Mesenchymal stem cell (in vitro differentiated cells and primary cell): ENCODE data around the gene SMARCAL1.

Experiments
- DNase-seq: peaks from one replicate; pipeline ENCODE4 v3.0.0-alpha.2; 2013
- H2AFZ ChIP-seq: one replicate; pipeline ENCODE4 v1.6.1; 2013; ENCODE audit warnings: low read depth, mild to moderate bottlenecking, control low read depth, inconsistent platforms, low read length, moderate library complexity
- H2AK5ac ChIP-seq: 2 replicates; pipeline ENCODE4 v1.6.1; 2013; ENCODE audit warnings: low read length, moderate library complexity, mild to moderate bottlenecking, inconsistent platforms; ENCODE audit not compliant: severe bottlenecking
- H2BK120ac ChIP-seq: one replicate; pipeline ENCODE4 v1.6.1; 2013; ENCODE audit warnings: low read depth, mild to moderate bottlenecking, inconsistent platforms, low read length, moderate library complexity
- H2BK12ac ChIP-seq, 2 experiments: one replicate each; pipeline ENCODE4 v1.6.1; 2013; ENCODE audit warnings: inconsistent platforms in 2 of 2, low read length in 2 of 2, mild to moderate bottlenecking in 2 of 2, moderate library complexity in 2 of 2, control low read depth in 1 of 2
- H2BK15ac ChIP-seq: one replicate; pipeline ENCODE4 v1.6.1; 2013; ENCODE audit warnings: mild to moderate bottlenecking, low read depth, inconsistent platforms; ENCODE audit not compliant: poor library complexity, severe bottlenecking
- H2BK5ac ChIP-seq: 2 replicates; pipeline ENCODE4 v1.6.1; 2013; ENCODE audit warnings: low read depth, mild to moderate bottlenecking, low read length, control low read depth, inconsistent platforms; ENCODE audit not compliant: poor library complexity, severe bottlenecking
- H3K14ac ChIP-seq, 2 experiments: one replicate each; pipeline ENCODE4 v1.6.1; 2013; ENCODE audit warnings: inconsistent platforms in 2 of 2, low read length in 2 of 2, control low read depth in 1 of 2, mild to moderate bottlenecking in 1 of 2, moderate library complexity in 1 of 2
- H3K18ac ChIP-seq, 2 experiments: one replicate each; pipeline ENCODE4 v1.6.1; 2013; ENCODE audit warnings: inconsistent platforms in 2 of 2, low read length in 2 of 2, control low read depth in 1 of 2, low read depth in 1 of 2, mild to moderate bottlenecking in 1 of 2
- H3K23ac ChIP-seq, 2 experiments: one replicate each; pipeline ENCODE4 v1.6.1; 2013; ENCODE audit warnings: inconsistent platforms in 2 of 2, low read length in 2 of 2, mild to moderate bottlenecking in 2 of 2, moderate library complexity in 2 of 2, control low read depth in 1 of 2
- H3K27ac ChIP-seq: 2 replicates; pipeline ENCODE4 v1.5.1; 2013; ENCODE audit warnings: mild to moderate bottlenecking, moderate library complexity, low read length, control low read depth, inconsistent platforms; ENCODE audit not compliant: poor library complexity, severe bottlenecking
- H3K27me3 ChIP-seq, 2 experiments: 2 replicates each; pipeline versions ENCODE4 v1.6.1 to v1.7.0; 2013; ENCODE audit warnings: low read length in 2 of 2, mild to moderate bottlenecking in 2 of 2, moderate library complexity in 2 of 2, control low read depth in 1 of 2, inconsistent platforms in 1 of 2; ENCODE audit not compliant: control insufficient read depth in 1 of 2, insufficient read depth in 1 of 2
- H3K36me3 ChIP-seq, 2 experiments: 2 replicates each; pipeline versions ENCODE4 v1.6.1 to v1.7.0; 2013; ENCODE audit warnings: low read length in 2 of 2, control low read depth in 1 of 2, inconsistent platforms in 1 of 2, low read depth in 1 of 2, mild to moderate bottlenecking in 1 of 2; ENCODE audit not compliant: insufficient read depth in 2 of 2, control insufficient read depth in 1 of 2
- H3K4ac ChIP-seq, 2 experiments: one replicate each; pipeline ENCODE4 v1.6.1; 2013; ENCODE audit warnings: inconsistent platforms in 2 of 2, low read length in 2 of 2, mild to moderate bottlenecking in 2 of 2, moderate library complexity in 2 of 2, control low read depth in 1 of 2, low read depth in 1 of 2
- H3K4me1 ChIP-seq: 2 replicates; pipeline ENCODE4 v1.6.1; 2013; ENCODE audit warnings: low read depth, low read length, control low read depth; ENCODE audit not compliant: control insufficient read depth, insufficient read depth
- H3K4me2 ChIP-seq: 2 replicates; pipeline ENCODE4 v1.6.1; 2013; ENCODE audit warnings: low read length, mild to moderate bottlenecking, inconsistent platforms; ENCODE audit not compliant: poor library complexity, severe bottlenecking
- H3K4me3 ChIP-seq, 2 experiments: 2 replicates each; pipeline versions ENCODE4 v1.5.1 to v1.7.0; 2013; ENCODE audit warnings: low read length in 2 of 2, mild to moderate bottlenecking in 2 of 2, control low read depth in 1 of 2, low read depth in 1 of 2; ENCODE audit not compliant: insufficient read depth in 1 of 2
- H3K79me1 ChIP-seq: replicated peaks from 2 replicates; pipeline ENCODE4 v1.6.1; 2013; ENCODE audit warnings: mild to moderate bottlenecking, control low read depth, low read length, inconsistent platforms; ENCODE audit not compliant: poor library complexity, severe bottlenecking
- H3K9ac ChIP-seq: 2 replicates; pipeline ENCODE4 v1.7.0; 2013; ENCODE audit warnings: mild to moderate bottlenecking, low read length, moderate library complexity
- H3K9me3 ChIP-seq: 2 replicates; pipeline ENCODE4 v1.7.0; 2013; ENCODE audit warnings: mild to moderate bottlenecking, low read length; ENCODE audit not compliant: control insufficient read depth
- H4K8ac ChIP-seq: one replicate; pipeline ENCODE4 v1.6.1; 2013; ENCODE audit warnings: inconsistent platforms, mild to moderate bottlenecking, low read length, moderate library complexity
- H4K91ac ChIP-seq: one replicate; pipeline ENCODE4 v1.6.1; 2013; ENCODE audit warnings: mild to moderate bottlenecking, low read length, inconsistent platforms
- WGBS: methylation state at CpG from one replicate; pipeline ENCODE4 v1.1.7; 2013; ENCODE audit warnings: mixed read lengths; 5-methylcytosine and 5-hydroxymethylcytosine counted together

The SMARCAL1 gene

DNA sequence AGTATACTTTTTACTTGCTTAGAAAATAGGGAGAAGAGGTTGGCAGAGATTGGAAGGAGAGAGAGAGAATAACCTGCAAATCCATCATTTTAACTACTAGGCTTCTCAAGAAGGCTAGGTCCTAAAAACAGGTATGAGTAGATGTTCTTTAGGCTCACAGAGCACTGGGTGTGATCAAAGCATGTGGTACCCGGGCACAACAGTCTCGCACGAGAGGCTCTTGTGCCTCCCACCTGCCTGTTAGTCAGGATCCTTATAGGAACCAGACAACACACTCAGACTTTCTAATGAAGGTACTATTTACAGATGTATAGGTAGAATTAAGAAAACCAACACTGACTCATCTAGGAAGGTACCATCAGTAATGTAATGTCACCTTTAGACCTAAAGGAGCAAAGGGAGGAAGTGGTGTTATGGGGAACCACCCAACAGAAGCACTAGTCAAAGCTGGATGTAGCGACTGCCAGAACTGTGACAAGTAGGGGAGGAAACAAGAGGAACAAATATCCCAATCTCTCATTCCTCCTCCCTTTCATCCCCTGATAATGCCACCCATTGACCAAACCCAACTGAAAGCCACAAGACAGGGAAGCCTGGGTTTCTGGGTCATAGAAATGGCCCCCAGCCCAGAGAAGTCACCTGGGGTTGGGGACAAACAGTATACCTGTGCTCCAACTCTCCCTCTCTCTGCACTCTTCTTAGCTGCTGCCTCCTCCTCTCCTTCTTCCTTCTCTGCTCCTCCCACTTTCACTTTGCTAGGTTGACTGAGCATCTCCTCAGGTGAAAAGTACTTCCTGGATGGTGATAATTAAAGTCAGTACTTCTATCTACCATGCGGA lies 24.0 kb upstream of the SMARCAL1 start:
- Histone ChIP-seq H3K36me3 (no peaks in the 10 kb centered on the region), H2AK5ac (no peak overlapping the region), H2BK5ac (no peak overlapping the region), H2BK12ac (no peak overlapping the region), H3K4ac (no peak overlapping the region), H3K18ac (no peak overlapping the region), H2BK120ac (no peak overlapping the region), H3K23ac (no peak overlapping the region), H3K9me3 (peaks cover 7% of the 10 kb centered on the region), H3K14ac (no peak overlapping the region), H4K8ac (no peak overlapping the region), H3K27ac (no peak overlapping the region), H3K27me3 (peaks cover 0 to 8% of the 10 kb centered on the region in 2 experiments), H3K4me1 (no peaks in the 10 kb centered on the region), H2AFZ (no peak overlapping the region), H4K91ac (no peak overlapping the region), H2BK15ac (no peak overlapping the region), H3K9ac (no peak overlapping the region), H3K4me2 (no peak overlapping the region), H3K4me3 (no peak overlapping the region), H3K79me1 (no peaks in the 10 kb centered on the region)
- no peak for DNase-seq
- 96% methylated on average over 4 of the region's 5 CpGs for WGBS

DNA sequence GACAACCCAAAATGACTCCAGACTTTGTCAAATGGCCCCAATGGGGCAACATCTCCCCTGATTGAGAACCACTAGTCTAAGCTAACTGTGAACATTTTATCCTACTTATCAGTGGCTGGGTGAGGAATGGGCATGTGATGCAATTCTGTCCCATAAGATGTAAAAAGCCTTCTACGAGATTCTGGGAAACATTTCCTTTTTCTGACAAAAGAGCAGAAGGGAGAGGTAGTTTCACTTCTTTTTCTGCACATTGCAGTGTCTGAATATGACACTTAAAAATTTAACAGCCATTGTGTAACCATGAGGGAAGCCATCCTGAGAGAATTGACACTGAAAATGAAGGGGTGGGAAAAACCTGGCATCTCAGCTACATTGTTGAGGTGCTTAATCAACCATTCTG lies 22.7 kb upstream of the SMARCAL1 start:
- no peak overlapping the region for H3K14ac ChIP-seq
- H2BK15ac ChIP-seq: no peak overlapping the region
- H3K36me3 ChIP-seq: no peaks in the 10 kb centered on the region
- H3K4ac ChIP-seq: no peak overlapping the region
- WGBS: 100% methylated on average over 1 of the region's 1 CpG
- no peak overlapping the region for H3K9ac ChIP-seq
- H3K27me3 ChIP-seq: peaks cover 0 to 8% of the 10 kb centered on the region in 2 experiments
- no peak overlapping the region for H3K23ac ChIP-seq
- H2AFZ ChIP-seq: no peak overlapping the region
- H2AK5ac ChIP-seq: no peak overlapping the region
- no peak overlapping the region for H2BK120ac ChIP-seq
- H2BK5ac ChIP-seq: no peak overlapping the region
- no peaks in the 10 kb centered on the region for H3K4me1 ChIP-seq
- no peak overlapping the region for H3K4me2 ChIP-seq
- no peak overlapping the region for H3K18ac ChIP-seq
- H3K79me1 ChIP-seq: no peaks in the 10 kb centered on the region
- peak; percentile 40 for DNase-seq
- H4K8ac ChIP-seq: no peak overlapping the region
- H3K9me3 ChIP-seq: peaks cover 7% of the 10 kb centered on the region
- no peak overlapping the region for H2BK12ac ChIP-seq
- no peak overlapping the region for H3K27ac ChIP-seq
- H4K91ac ChIP-seq: no peak overlapping the region
- no peak overlapping the region for H3K4me3 ChIP-seq

DNA sequence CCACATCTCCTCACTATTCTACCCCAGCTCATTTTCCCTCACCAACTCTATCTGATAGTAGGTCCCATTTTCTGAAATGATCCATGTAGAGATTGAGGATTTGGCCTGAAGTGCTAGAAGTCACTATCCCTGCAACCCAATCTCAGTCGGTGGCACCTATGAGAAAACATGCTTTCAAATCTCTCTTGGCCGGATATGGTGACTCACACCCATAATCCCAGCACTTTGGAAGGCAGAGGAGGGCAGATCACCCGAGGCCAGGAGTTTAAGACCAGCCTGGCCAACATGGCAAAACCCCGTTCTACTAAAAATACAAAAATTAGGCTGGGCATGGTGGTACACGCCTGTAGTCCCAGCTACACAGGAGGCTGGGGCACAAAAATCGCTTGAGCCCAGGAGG lies 20.9 kb upstream of the SMARCAL1 start:
- Histone ChIP-seq H3K23ac (no peak overlapping the region), H3K14ac (no peak overlapping the region), H4K91ac (no peak overlapping the region), H3K27ac (no peak overlapping the region), H2AK5ac (no peak overlapping the region), H3K4me3 (no peak overlapping the region), H2BK12ac (no peak overlapping the region), H2BK15ac (no peak overlapping the region), H3K9ac (no peak overlapping the region), H2BK5ac (no peak overlapping the region), H4K8ac (no peak overlapping the region), H3K9me3 (peaks cover 7% of the 10 kb centered on the region), H3K4ac (no peak overlapping the region), H2AFZ (no peak overlapping the region), H2BK120ac (no peak overlapping the region), H3K4me2 (no peak overlapping the region), H3K18ac (no peak overlapping the region), H3K4me1 (no peaks in the 10 kb centered on the region), H3K36me3 (no peaks in the 10 kb centered on the region), H3K79me1 (no peaks in the 10 kb centered on the region), H3K27me3 (peaks cover 0 to 8% of the 10 kb centered on the region in 2 experiments)
- WGBS: 66% methylated on average over 6 of the region's 6 CpGs
- peak; percentile 51 for DNase-seq

DNA sequence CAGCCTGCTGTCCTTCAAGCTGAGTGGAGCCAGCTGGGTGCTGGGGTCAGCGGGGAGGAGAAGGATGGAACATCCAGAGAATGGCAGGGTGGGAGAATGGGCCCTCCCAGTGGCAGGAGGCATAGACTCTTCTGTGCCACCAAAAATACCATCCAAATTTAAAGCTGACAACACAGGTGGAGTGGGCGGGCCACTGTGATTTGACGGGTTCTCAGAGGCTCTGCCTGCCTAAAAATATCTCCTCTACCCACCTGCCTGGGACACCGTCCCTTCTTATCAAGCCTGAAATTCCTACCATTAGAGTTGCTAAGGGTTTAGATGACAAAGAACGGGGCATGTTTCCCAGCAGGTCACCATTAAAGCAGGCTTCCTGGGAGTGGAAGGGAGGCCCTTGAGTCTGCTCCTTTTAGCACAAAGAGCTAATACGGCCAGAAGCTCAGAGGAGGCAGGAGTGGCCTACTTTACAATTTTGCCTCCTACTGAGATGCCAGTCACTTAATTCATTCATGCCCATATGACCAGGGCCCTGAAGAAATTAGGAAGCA lies 20.2 kb upstream of the SMARCAL1 start:
- H3K36me3 ChIP-seq: no peaks in the 10 kb centered on the region
- H4K91ac ChIP-seq: no peak overlapping the region
- no peaks in the 10 kb centered on the region for H3K79me1 ChIP-seq
- H3K4me3 ChIP-seq: no peak overlapping the region
- no peak overlapping the region for H3K18ac ChIP-seq
- no peak overlapping the region for H3K4me2 ChIP-seq
- H4K8ac ChIP-seq: no peak overlapping the region
- peak overlapping the region in 1 of 2 experiments; percentile 25 for H2BK12ac ChIP-seq
- peaks cover 0 to 8% of the 10 kb centered on the region in 2 experiments for H3K27me3 ChIP-seq
- no peak overlapping the region for H2BK5ac ChIP-seq
- no peak overlapping the region for H2BK120ac ChIP-seq
- no peak overlapping the region for H3K4ac ChIP-seq
- no peak overlapping the region for H3K27ac ChIP-seq
- no peak overlapping the region for H2AK5ac ChIP-seq
- no peak overlapping the region for H3K9ac ChIP-seq
- no peaks in the 10 kb centered on the region for H3K4me1 ChIP-seq
- DNase-seq: no peak
- 80% methylated on average over 5 of the region's 6 CpGs for WGBS
- no peak overlapping the region for H3K14ac ChIP-seq
- peaks cover 7% of the 10 kb centered on the region for H3K9me3 ChIP-seq
- H2AFZ ChIP-seq: peak overlapping the region; percentile 51
- H2BK15ac ChIP-seq: no peak overlapping the region
- H3K23ac ChIP-seq: no peak overlapping the region
